Measurements from ENCODE around the gene PTDSS2.

GRCh38 chr11:504994-505344 is 54.9 kb downstream of the PTDSS2 start:
- TF ChIP-seq POLR2AphosphoS5 (IDR thresholded peaks at IDR 0.05) (no peak), CTCF (IDR thresholded peaks at IDR 0.05 in 8 of 11, conservative IDR thresholded peaks at IDR 0.05 in 3 of 11) (no peak), POLR2A (IDR thresholded peaks at IDR 0.05) (no peak)
